Sigmoid colon (tissue), 4 donors: ENCODE measurements around the gene PTPRO.

Source experiments
- EP300 ChIP-seq, 4 donors: sonication (generic); formaldehyde crosslinking; IDR thresholded peaks; one replicate each; pipeline ENCODE4 v1.6.1; 2017; ENCODE audit warnings: antibody characterized with exemption in 4 of 4
- POLR2A ChIP-seq, 2 donors: fragments of 450-650 bp; IDR thresholded peaks; one replicate each; pipeline ENCODE4 v1.6.1; 2016; ENCODE audit warnings: antibody characterized with exemption in 2 of 2, mild to moderate bottlenecking in 2 of 2, moderate library complexity in 2 of 2
- POLR2AphosphoS5 ChIP-seq, 4 donors: sonication (generic); formaldehyde crosslinking; IDR thresholded peaks; one replicate each; pipeline ENCODE4 v1.6.1; 2017; ENCODE audit warnings: antibody characterized with exemption in 4 of 4
- TF ChIP-seq, protein P1 (sequence below), 4 experiments: fragments of 450-650 bp in 3 of 4; fragments of 200-600 bp in 1 of 4; IDR thresholded peaks; one replicate each; pipeline ENCODE4 v1.5.1; 2016 to 2019; ENCODE audit warnings: antibody characterized with exemption in 4 of 4, mild to moderate bottlenecking in 3 of 4, moderate library complexity in 2 of 4

DNA sequence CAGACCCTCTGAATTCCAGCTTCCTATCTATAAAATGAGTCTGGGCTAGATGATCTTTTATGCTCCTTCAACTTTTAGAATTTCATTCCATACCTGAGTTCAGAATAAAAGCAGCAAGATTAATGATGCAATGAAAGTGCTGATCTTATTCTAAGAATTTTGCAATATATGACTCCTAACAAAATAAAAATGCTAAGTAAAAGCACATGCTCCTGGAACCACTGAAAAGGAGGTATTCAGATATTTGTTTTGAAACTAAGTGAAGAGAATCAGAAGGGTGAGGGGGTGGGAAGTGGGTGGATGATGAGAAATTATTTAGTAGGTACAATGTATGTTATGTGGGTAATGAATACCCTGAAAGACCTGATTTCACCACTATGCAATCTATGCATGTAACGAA is 216.6 kb downstream of the PTPRO start:
- TF ChIP-seq POLR2A (IDR thresholded peaks at IDR 0.05) = no peak
- TF ChIP-seq, protein P1, sequence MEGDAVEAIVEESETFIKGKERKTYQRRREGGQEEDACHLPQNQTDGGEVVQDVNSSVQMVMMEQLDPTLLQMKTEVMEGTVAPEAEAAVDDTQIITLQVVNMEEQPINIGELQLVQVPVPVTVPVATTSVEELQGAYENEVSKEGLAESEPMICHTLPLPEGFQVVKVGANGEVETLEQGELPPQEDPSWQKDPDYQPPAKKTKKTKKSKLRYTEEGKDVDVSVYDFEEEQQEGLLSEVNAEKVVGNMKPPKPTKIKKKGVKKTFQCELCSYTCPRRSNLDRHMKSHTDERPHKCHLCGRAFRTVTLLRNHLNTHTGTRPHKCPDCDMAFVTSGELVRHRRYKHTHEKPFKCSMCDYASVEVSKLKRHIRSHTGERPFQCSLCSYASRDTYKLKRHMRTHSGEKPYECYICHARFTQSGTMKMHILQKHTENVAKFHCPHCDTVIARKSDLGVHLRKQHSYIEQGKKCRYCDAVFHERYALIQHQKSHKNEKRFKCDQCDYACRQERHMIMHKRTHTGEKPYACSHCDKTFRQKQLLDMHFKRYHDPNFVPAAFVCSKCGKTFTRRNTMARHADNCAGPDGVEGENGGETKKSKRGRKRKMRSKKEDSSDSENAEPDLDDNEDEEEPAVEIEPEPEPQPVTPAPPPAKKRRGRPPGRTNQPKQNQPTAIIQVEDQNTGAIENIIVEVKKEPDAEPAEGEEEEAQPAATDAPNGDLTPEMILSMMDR (IDR thresholded peaks at IDR 0.05) = no peak
- TF ChIP-seq POLR2AphosphoS5 (IDR thresholded peaks at IDR 0.05) = no peak
- TF ChIP-seq EP300 (IDR thresholded peaks at IDR 0.05) = no peak
